Neural progenitor cell (in vitro differentiated cells): ENCODE data around the gene CDK5RAP3. TPM values are rescaled to one million over a fixed set of nuclear protein-coding genes. Genes with fewer than 3 reads are reported as not detected.

Experiments used
- DNase-seq: peaks from one replicate; pipeline ENCODE4 v3.0.0-alpha.2; 2016; ENCODE audit warnings: low spot score
- H2AFZ ChIP-seq: fragments of 200-600 bp; sonication (generic); replicated peaks from 2 replicates; pipeline ENCODE4 v1.6.1; 2016; ENCODE audit warnings: antibody characterized with exemption
- H3F3A ChIP-seq: fragments of 200-600 bp; sonication (generic); 2 replicates; pipeline ENCODE4 v1.6.1; 2016; ENCODE audit warnings: antibody characterized with exemption, low read depth
- H3K27ac ChIP-seq: fragments of 200-600 bp; sonication (generic); 2 replicates; pipeline ENCODE4 v1.5.1; 2016; ENCODE audit warnings: mild to moderate bottlenecking
- H3K27me3 ChIP-seq: fragments of 200-600 bp; sonication (generic); 2 replicates; pipeline ENCODE4 v1.6.1; 2016; ENCODE audit warnings: mild to moderate bottlenecking, moderate library complexity
- H3K36me3 ChIP-seq: fragments of 200-600 bp; sonication (generic); 2 replicates; pipeline ENCODE4 v1.5.1; 2016
- H3K4me1 ChIP-seq: fragments of 200-600 bp; sonication (generic); 2 replicates; pipeline ENCODE4 v1.6.1; 2016; ENCODE audit warnings: mixed run types
- H3K4me2 ChIP-seq: fragments of 200-600 bp; sonication (generic); 2 replicates; pipeline ENCODE4 v1.6.1; 2016
- H3K4me3 ChIP-seq: fragments of 200-600 bp; sonication (generic); 2 replicates; pipeline ENCODE4 v1.5.1; 2016
- H3K79me2 ChIP-seq: fragments of 200-600 bp; sonication (generic); 2 replicates; pipeline ENCODE4 v1.6.1; 2016; ENCODE audit warnings: low read depth
- H3K9ac ChIP-seq: fragments of 200-600 bp; sonication (generic); 2 replicates; pipeline ENCODE4 v1.6.1; 2016
- H3K9me3 ChIP-seq: fragments of 200-600 bp; sonication (generic); 2 replicates; pipeline ENCODE4 v1.5.1; 2016; ENCODE audit warnings: low read depth
- H4K20me1 ChIP-seq: fragments of 200-600 bp; sonication (generic); 2 replicates; pipeline ENCODE4 v1.6.1; 2016; ENCODE audit warnings: low read depth
- H3K27ac Mint-ChIP-seq: 3 replicates; pipeline ENCODE4 v1.8.0; 2021; ENCODE audit warnings: mixed read lengths
- H3K27me3 Mint-ChIP-seq: 2 replicates; pipeline ENCODE4 v1.8.0; 2022; ENCODE audit warnings: low read depth, mild to moderate bottlenecking, inconsistent platforms, moderate library complexity, mixed read lengths; ENCODE audit not compliant: insufficient read depth
- H3K36me3 Mint-ChIP-seq: 3 replicates; pipeline ENCODE4 v1.8.0; 2021; ENCODE audit warnings: mixed read lengths
- H3K4me1 Mint-ChIP-seq: 3 replicates; pipeline ENCODE4 v1.8.0; 2021; ENCODE audit warnings: mixed read lengths
- H3K4me3 Mint-ChIP-seq: 3 replicates; pipeline ENCODE4 v1.8.0; 2021; ENCODE audit warnings: mild to moderate bottlenecking, moderate library complexity, mixed read lengths
- H3K9me3 Mint-ChIP-seq: 3 replicates; pipeline ENCODE4 v1.8.0; 2020; ENCODE audit warnings: mixed read lengths
- EZH2 ChIP-seq: fragments of 200-600 bp; sonication (generic); IDR thresholded peaks from 2 replicates; pipeline ENCODE4 v1.6.1; 2017; ENCODE audit warnings: antibody characterized with exemption, mild to moderate bottlenecking, moderate library complexity
- EZH2phosphoT487 ChIP-seq: fragments of 200-600 bp; sonication (generic); IDR thresholded peaks from 2 replicates; pipeline ENCODE4 v1.6.1; 2017; ENCODE audit warnings: antibody characterized with exemption
- total RNA-seq: library from RNA; depleted of rRNA; stranded (reverse); fragments of >200 nt; gene quantifications from 2 replicates; pipeline ENCODE4 v1.2.3, GENCODE V29; 2015; ENCODE audit warnings: low replicate concordance
- TF ChIP-seq, protein P1 (sequence below): fragments of 200-600 bp; sonication (generic); IDR thresholded peaks from 2 replicates; pipeline ENCODE4 v1.5.1; 2017; ENCODE audit warnings: antibody characterized with exemption, mild to moderate bottlenecking

CDK5RAP3 gene
- total RNA-seq, 1 donor from 2014 or later, result 104 TPM

DNA sequence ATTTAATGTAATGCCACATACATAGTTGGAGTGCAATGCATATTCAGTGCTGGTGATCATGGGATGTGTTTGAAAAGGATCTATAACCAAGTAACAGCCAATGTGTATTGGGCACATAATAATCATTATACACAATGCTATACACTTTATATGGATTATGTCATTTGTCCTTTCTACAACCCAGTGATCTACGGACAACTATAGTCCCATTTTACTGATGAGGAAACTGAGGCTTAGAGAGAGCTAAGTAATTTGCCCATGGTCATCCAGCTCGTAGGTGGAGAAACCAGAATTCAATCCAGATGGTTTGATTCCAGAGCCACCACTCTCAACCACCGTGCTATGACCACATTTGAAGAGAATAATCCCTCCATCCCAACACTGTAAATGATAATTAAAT, 39.3 kb downstream of the CDK5RAP3 start:
- Histone ChIP-seq H3K4me1 (peaks cover 63% of the 10 kb centered on the region), H3K27ac (no peak overlapping the region), H3K9me3 (no peaks in the 10 kb centered on the region), H3K79me2 (no peaks in the 10 kb centered on the region), H3K27me3 (no peaks in the 10 kb centered on the region), H2AFZ (no peak overlapping the region), H3K9ac (no peak overlapping the region), H3K36me3 (no peaks in the 10 kb centered on the region), H3K4me2 (no peak overlapping the region), H3K4me3 (no peak overlapping the region), H3F3A (peaks cover 63% of the 10 kb centered on the region), H4K20me1 (no peaks in the 10 kb centered on the region)
- TF ChIP-seq EZH2phosphoT487, result no peak
- no peak for TF ChIP-seq EZH2
- TF ChIP-seq, protein P1, sequence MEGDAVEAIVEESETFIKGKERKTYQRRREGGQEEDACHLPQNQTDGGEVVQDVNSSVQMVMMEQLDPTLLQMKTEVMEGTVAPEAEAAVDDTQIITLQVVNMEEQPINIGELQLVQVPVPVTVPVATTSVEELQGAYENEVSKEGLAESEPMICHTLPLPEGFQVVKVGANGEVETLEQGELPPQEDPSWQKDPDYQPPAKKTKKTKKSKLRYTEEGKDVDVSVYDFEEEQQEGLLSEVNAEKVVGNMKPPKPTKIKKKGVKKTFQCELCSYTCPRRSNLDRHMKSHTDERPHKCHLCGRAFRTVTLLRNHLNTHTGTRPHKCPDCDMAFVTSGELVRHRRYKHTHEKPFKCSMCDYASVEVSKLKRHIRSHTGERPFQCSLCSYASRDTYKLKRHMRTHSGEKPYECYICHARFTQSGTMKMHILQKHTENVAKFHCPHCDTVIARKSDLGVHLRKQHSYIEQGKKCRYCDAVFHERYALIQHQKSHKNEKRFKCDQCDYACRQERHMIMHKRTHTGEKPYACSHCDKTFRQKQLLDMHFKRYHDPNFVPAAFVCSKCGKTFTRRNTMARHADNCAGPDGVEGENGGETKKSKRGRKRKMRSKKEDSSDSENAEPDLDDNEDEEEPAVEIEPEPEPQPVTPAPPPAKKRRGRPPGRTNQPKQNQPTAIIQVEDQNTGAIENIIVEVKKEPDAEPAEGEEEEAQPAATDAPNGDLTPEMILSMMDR, result no peak
- Mint-ChIP-seq H3K4me1 (peaks cover 77% of the 10 kb centered on the region), H3K27me3 (peaks cover 7% of the 10 kb centered on the region), H3K27ac (peak overlapping the region; percentile 75), H3K36me3 (no peaks in the 10 kb centered on the region), H3K9me3 (no peaks in the 10 kb centered on the region), H3K4me3 (no peak overlapping the region)
- DNase-seq, result no peak

DNA sequence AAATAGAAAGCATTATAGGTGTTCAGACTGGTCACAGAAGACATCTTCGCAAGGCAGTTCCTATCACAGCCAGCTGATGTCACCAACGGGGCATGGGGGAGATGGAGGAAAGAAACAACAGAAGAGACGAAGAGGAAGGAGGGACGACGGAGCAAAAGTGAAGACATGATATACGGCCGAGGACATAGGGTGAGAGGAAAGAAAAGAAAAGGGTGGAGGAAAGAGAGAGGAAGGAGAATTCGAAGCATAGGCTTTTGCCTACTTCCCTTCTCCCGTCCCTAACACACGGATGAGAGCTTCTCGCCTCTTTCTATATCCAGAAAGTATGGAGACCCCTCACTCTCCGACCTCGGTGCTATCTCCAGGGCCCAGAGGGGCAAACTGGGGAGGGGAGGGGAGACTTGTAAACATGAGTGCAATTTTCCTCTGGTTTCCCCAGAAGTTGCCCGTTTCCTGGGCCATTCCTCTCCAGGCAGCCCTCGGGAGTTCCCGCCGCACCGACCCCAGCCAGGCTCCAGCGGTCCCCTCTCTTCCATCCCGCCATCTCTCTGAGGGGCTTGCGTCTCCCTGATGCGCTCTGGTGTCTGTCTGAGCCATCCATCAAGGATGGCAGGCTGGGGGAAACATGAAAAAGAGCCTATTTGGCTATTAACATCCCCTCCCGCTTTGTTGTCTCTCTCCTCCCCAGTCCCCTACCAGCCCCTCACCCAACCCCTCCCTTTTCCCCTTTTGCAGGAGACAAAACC, 40.7 kb downstream of the CDK5RAP3 start:
- no peak overlapping the region for H3K9ac ChIP-seq
- H3K9me3 ChIP-seq, result no peaks in the 10 kb centered on the region
- peak overlapping the region; percentile 52 for H3K4me3 ChIP-seq
- no peaks in the 10 kb centered on the region for H3K27me3 ChIP-seq
- peaks cover 64% of the 10 kb centered on the region for H3K4me1 ChIP-seq
- H3K79me2 ChIP-seq, result no peaks in the 10 kb centered on the region
- H2AFZ ChIP-seq, result peak overlapping the region; percentile 28
- peaks cover 62% of the 10 kb centered on the region for H3F3A ChIP-seq
- no peak overlapping the region for H3K27ac ChIP-seq
- Mint-ChIP-seq H3K36me3 (no peaks in the 10 kb centered on the region), H3K9me3 (no peaks in the 10 kb centered on the region), H3K4me1 (peaks cover 77% of the 10 kb centered on the region), H3K27me3 (peaks cover 7% of the 10 kb centered on the region), H3K4me3 (peak overlapping the region; percentile 81), H3K27ac (peak overlapping the region; percentile 98)
- peak; percentile 64 for DNase-seq
- H3K4me2 ChIP-seq, result peak overlapping the region; percentile 97
- H4K20me1 ChIP-seq, result no peaks in the 10 kb centered on the region
- H3K36me3 ChIP-seq, result no peaks in the 10 kb centered on the region
- TF ChIP-seq, protein P1, result peak; percentile 60
- TF ChIP-seq EZH2phosphoT487, result no peak
- no peak for TF ChIP-seq EZH2

DNA sequence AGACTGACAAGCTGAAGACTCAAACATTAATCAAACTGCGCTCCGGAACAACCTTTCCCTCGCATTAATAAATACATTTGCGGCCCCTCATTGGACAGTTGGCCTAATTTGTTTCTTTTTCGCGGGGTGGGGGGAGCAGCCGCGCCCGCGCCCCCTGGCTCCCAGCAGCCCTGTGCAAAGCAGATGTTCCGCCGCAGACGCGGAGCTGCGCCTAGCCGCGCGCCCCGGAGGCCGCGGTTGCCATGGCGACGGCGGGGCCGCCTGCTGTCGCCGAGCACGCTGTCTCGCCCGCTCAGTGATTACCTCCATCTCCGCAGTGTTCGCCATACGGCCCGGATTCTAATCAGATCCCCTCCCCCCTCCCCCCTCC, 41.2 kb downstream of the CDK5RAP3 start:
- peak overlapping the region; percentile 81 for H3K4me3 Mint-ChIP-seq
- no peaks in the 10 kb centered on the region for H4K20me1 ChIP-seq
- H3K79me2 ChIP-seq, result no peaks in the 10 kb centered on the region
- no peaks in the 10 kb centered on the region for H3K36me3 Mint-ChIP-seq
- no peaks in the 10 kb centered on the region for H3K9me3 Mint-ChIP-seq
- DNase-seq, result peak; percentile 94
- H3K4me3 ChIP-seq, result peak overlapping the region; percentile 52
- no peaks in the 10 kb centered on the region for H3K27me3 ChIP-seq
- H3K27me3 Mint-ChIP-seq, result peaks cover 7% of the 10 kb centered on the region
- H3K27ac ChIP-seq, result no peak overlapping the region
- peak overlapping the region; percentile 28 for H2AFZ ChIP-seq
- H3K4me1 Mint-ChIP-seq, result peaks cover 74% of the 10 kb centered on the region
- H3K27ac Mint-ChIP-seq, result peak overlapping the region; percentile 98
- H3K9ac ChIP-seq, result no peak overlapping the region
- peaks cover 57% of the 10 kb centered on the region for H3F3A ChIP-seq
- TF ChIP-seq, protein P1, result peak; percentile 9
- no peak for TF ChIP-seq EZH2phosphoT487
- peaks cover 59% of the 10 kb centered on the region for H3K4me1 ChIP-seq
- H3K4me2 ChIP-seq, result peak overlapping the region; percentile 97
- H3K9me3 ChIP-seq, result no peaks in the 10 kb centered on the region
- H3K36me3 ChIP-seq, result no peaks in the 10 kb centered on the region
